GM19025 (cell line): ENCODE results near the gene F8.
"Not testable (repeated sequence)": the region's sequence is repeated elsewhere in the genome, so short reads cannot be mapped to it uniquely, and the experiment has no call there.

ENCODE experiments used
- ATAC-seq: cut with Tn5 transposase; IDR thresholded peaks from one replicate; pipeline ENCODE4 v1.9.1; 2021; ENCODE audit warnings: mild to moderate bottlenecking, low read depth, moderate library complexity; ENCODE audit not compliant: unreplicated experiment

F8 gene

DNA sequence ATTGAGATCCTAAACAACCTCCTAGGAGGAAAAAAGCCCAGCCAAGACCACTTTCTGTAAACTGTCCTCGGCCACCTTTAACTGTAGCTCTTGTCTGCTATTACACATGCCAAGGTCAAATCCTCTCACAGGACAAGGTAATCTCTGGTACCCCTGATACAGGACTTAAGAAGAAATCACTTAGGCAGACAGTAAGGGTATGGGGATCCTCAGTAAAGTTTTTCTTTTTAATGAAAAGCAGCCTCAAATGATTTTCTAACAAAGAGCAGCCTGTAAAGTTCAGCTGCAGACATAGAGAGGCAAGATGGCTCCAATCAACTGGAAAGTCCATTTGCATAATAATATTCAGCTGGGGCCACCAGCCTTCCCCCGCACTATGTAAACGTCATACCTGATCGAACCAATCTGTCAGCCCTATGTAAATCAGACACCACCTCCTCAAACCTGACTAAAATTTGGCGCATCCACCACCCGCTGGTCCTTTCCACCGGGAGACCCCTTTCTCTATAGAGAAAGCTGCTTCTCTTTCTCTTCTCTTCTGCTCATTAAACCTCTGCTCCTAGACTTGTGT is 202.7 kb downstream of the F8 start:
- no peak for ATAC-seq

- no peak for ATAC-seq
These were observed 203.4 kb downstream of the F8 start for GRCh38 chrX:154818916-154819770.

DNA sequence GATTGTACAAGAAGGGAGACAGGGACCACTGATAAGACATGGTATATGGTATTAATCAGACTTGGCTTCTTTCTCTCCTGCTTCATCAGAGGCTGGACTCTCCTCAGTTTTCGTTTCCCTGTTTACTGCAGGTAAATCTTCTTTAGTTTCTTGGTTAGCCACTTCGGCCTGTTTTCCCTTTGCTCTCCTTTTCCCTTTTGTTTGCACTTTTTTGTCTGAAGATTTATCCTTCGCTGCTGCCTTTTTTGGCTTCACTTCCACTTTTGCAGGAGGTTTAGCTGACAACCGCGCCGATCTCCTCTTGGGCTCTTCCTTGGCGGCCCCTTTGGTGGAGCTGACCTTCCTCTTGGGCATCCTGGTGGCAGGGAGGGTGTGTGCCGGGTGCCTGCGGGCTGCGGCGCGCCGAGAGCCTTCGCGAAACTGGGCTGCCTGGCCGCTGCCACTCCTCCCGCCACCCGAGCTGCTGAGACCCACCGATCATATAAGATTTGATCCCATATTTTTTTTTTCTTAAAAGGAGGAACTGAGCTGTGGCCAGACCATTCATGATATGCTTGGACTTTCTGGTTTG is 205.4 kb downstream of the F8 start:
- not testable (repeated sequence) for ATAC-seq

DNA sequence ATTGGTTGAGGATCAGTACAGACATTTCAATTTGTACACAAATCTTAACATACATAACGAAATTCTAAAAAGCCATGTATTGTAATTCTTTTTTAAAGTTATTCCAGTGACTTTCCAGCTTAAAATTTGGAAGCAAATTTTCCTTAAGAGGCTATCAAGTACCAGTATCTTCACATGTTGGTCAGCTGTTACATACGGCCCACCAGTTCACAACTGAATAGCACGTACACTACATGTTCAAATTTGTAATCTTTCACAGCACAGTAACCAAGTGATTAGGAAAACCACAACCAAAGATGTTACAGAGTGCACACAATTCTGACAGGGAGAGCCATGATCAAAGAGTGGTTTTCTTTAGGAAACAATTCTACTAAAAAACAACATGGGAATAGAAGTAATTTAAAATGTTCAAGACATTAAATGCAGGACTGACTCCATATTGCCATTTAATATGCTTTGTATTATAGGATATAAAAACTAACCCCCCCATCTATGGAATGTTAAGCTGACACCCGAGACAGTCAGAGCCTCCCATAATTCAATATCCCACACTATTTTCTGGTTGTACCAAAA is 206.1 kb downstream of the F8 start:
- not testable (repeated sequence) for ATAC-seq

- ATAC-seq: no peak
These were observed 207.2 kb downstream of the F8 start for GRCh38 chrX:154815274-154815818.

GRCh38 chrX:154813801-154814200 is 208.7 kb downstream of the F8 start:
- no peak for ATAC-seq

DNA sequence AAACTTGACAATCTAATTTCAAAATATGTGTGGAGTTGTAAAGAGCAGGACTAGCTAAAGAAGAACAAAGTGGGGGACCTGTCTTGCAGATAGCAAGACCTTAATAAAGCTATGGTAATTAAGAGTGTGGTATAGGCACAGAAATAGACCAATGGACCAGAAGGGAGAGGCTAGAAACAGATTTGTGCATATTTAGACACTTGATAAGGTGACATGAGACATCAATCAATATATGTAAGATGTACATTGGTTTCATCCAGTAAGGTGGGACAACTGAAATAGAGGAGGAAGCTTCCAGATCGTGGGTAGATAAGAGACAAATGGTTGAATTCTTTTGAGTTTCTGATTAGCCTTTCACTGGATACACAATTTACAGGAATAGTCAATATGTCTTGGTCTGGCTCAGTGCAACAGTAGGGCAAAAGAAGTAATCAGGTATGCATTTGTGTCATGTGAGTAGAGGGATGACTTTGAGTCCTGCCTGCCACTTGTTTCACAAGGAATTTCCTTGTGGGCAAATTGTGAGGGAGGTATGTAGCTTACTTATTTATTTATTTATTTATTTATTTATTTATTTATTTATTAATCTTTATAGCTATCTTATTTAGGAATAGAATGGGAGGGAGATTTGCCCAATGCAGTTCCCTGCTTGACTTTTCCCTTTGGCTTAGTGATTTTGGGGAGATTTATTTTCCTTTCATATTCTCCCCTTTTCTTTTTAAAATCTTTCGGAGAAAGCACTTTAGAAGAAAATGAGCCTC is 210.0 kb downstream of the F8 start:
- ATAC-seq: no peak

GRCh38 chrX:154809939-154810665 is 212.4 kb downstream of the F8 start:
- ATAC-seq: no peak

DNA sequence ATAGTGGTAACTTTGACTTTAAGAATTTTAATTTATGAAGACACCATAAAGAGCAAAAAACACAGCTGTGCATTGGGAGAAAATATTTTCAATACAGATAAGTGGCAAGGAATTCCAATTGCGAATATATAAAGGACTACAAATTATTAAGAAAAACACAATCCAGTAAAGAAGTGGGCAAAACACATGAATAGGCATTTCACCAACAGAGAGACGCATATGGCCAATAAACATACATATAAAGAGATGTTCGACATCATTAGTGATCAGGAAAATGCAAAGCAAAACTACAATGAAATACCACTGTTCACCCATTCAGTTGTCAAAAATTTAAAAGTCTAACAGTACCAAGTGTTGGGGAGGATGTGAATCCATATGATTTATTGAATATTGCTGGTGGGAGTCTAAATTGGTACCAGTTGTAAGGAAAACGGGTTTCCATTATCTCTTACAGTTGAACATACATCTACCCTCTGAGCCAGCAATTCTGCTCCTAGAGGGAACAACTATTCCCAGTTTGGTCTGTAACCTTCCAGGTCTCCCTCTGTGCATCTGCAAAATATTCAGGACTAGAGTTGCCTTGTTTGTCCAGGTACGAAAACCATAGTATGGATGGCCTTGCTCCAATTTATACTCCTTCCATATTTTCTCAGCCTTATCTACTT is 215.6 kb downstream of the F8 start:
- ATAC-seq: no peak

- no peak for ATAC-seq
These were observed 216.8 kb downstream of the F8 start for GRCh38 chrX:154805696-154806091.

- ATAC-seq: peak; percentile 99
These were observed 217.4 kb downstream of the F8 start, which contains the start of gene MPP1 for GRCh38 chrX:154804957-154805695. Gene MPP1 (minus strand): TSS chrX:154805485. CDS start chrX:154805373, 112 bp downstream.

DNA sequence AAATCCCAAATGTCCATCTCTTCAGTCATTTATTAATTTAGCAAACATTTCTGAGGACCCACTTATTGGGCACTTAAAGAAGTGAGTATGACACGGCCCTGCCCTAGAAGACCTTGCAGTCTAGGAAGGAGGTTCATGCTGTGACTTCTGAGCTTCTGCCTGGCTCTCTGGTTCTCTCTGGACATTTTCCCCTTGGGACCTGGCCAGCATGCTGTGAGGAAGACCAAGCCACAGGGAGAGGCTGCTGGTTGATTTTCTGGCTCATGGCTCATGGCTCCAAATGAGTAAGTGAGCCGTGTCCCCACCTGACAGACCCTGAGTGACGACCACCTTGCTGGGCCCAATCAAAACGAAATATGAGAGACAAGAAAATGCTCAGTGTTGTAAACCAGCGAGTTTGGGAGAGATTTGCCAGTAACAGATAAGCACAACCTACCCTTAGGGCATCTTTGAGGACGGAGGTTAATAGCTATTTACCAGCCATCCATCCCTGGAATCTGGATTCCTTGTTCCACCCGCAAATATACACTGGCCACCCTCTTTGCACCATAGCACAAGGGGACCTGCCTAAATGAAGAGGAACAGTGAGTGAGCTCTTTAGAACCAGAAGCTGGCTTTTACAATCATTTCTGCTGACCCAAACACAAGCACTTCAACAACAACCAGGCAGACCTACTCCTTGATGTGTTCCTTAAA is 218.1 kb downstream of the F8 start:
- ATAC-seq: no peak

DNA sequence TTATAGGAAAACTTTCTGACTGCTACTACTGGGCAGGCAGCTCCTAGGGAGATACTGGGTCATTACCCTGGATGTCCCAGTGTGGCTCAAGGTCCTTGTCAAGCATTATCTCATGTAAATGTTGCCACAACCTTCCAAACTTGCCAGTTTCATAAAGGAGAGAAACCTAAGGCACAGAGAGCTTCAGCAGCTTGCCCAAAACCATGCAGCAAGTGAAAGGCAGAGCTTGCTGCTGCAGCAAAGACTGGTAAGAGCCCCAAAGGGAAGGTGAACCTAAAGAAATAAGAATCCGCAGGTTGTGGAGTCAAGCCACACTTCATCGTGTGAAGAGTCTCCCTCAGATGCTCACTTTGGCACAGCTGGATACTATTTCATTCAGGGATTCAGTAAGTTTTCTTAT is 219.6 kb downstream of the F8 start:
- ATAC-seq: no peak

GRCh38 chrX:154800478-154801210 is 221.9 kb downstream of the F8 start:
- no peak for ATAC-seq

GRCh38 chrX:154799556-154800348 is 222.8 kb downstream of the F8 start:
- no peak for ATAC-seq

GRCh38 chrX:154797006-154797405 is 225.5 kb downstream of the F8 start:
- ATAC-seq: no peak
